ENCODE measurements around the gene ITPR3.

ITPR3 gene

DNA sequence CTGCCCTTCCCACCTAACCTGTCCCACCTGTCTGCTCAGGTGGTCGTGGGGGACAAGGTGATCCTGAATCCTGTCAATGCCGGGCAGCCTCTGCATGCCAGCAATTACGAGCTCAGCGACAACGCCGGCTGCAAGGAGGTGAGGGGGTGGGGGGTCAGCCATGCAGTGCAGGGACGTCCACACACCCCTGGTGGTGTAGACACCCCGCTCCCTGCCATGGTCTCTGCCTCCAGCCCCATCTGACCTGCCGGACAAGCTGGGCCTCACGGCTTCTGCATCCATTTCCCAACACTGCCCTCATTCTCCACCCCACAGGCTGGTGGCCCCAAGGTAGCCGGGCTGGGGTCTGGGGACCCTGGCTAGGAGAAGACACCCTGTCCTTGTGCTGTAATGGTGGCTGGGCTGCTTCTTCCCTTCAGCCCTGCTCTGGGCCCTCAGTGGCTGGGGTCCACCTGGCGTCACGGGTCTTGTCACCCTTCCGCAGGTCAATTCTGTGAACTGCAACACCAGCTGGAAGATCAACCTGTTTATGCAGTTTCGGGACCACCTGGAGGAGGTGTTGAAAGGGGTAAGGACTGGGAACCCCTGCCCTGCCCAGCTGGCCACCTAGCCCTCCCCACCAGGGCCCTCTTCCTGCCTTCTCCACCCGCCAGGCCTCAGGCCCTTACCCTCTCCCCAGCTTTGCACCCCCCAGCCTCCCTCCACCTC, 38.0 kb downstream of the ITPR3 start:
- Mint-ChIP-seq H3K4me3 (no peak overlapping the region), H3K9me3 (no peaks in the 10 kb centered on the region), H3K36me3 (ENCODE audit: low read depth) (peaks cover 16% of the 10 kb centered on the region), H3K27ac (no peak overlapping the region), H3K27me3 (no peaks in the 10 kb centered on the region), H3K4me1 (ENCODE audit: low read depth) (peaks cover 3% of the 10 kb centered on the region)

GRCh38 chr6:33659986-33660385, 38.9 kb downstream of the ITPR3 start:
- Mint-ChIP-seq H3K27me3 (no peaks in the 10 kb centered on the region), H3K4me1 (ENCODE audit: low read depth) (peaks cover under 1% of the 10 kb centered on the region), H3K9me3 (no peaks in the 10 kb centered on the region), H3K4me3 (no peak overlapping the region), H3K36me3 (ENCODE audit: low read depth) (peaks cover 16% of the 10 kb centered on the region), H3K27ac (no peak overlapping the region)

DNA sequence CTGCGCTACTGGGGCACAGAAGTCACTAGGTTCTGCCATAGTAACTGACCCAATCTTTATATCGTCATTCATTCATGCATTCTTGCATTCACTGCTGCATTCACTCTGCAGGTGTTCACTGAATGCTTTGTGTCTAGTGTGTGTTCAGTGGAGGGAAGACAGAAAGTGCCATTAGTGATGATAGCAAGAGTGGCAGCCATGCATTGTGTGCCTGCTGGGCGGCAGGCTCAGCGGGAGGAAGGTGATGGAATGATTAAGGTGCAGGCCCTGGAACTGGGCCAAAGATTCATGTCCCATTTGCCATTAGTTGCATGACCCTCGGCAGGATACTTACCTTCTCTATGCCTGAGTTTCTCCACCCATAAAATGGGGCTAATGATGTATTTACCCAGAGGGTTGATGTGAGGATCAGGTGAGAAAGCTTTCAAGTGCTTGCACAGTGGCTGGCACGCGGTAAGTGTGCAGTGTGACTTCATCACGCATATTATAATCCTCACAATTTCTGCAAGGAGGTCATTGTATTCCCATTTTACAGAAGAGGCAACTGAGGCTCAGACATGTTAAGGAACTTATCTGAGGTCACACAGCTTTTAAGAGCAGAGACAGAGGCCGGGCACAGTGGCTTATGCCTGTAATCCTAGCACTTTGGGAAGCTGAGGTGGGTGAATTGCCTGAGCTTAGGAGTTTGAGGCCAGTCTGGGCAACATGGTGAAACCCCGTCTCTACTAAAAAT, 40.1 kb downstream of the ITPR3 start:
- peaks cover 16% of the 10 kb centered on the region for H3K36me3 Mint-ChIP-seq (ENCODE audit: low read depth)
- no peak overlapping the region for H3K27ac Mint-ChIP-seq
- H3K4me1 Mint-ChIP-seq (ENCODE audit: low read depth): no peaks in the 10 kb centered on the region
- no peaks in the 10 kb centered on the region for H3K27me3 Mint-ChIP-seq
- no peak overlapping the region for H3K4me3 Mint-ChIP-seq
- no peaks in the 10 kb centered on the region for H3K9me3 Mint-ChIP-seq

- Mint-ChIP-seq H3K36me3 (ENCODE audit: low read depth) (peaks cover 21% of the 10 kb centered on the region), H3K27ac (no peak overlapping the region), H3K4me1 (ENCODE audit: low read depth) (no peaks in the 10 kb centered on the region), H3K27me3 (no peaks in the 10 kb centered on the region), H3K9me3 (no peaks in the 10 kb centered on the region), H3K4me3 (no peak overlapping the region)
Measured at GRCh38 chr6:33662318-33662717, 41.2 kb downstream of the ITPR3 start.

DNA sequence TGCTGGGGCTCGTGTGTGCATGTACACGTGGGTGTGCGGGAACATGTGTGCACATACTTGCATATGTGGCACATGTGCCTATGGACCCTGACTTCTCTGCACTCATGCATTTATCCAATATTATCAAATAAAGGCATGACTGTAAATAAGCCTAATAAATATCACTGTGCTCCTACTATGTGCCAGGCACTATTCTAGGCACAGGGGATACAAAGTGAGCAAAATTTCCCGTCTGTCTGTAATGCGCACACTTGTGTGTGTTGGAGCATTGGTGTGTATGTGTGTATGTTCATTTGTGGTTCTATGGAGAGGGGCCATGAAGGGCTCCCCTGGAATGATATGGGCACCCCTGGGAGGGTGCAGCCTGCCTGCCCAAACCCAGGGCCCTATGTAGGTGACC, 41.9 kb downstream of the ITPR3 start:
- no peaks in the 10 kb centered on the region for H3K9me3 Mint-ChIP-seq
- peaks cover 20% of the 10 kb centered on the region for H3K36me3 Mint-ChIP-seq (ENCODE audit: low read depth)
- no peak overlapping the region for H3K27ac Mint-ChIP-seq
- H3K4me1 Mint-ChIP-seq (ENCODE audit: low read depth): no peaks in the 10 kb centered on the region
- H3K27me3 Mint-ChIP-seq: no peaks in the 10 kb centered on the region
- H3K4me3 Mint-ChIP-seq: no peak overlapping the region

DNA sequence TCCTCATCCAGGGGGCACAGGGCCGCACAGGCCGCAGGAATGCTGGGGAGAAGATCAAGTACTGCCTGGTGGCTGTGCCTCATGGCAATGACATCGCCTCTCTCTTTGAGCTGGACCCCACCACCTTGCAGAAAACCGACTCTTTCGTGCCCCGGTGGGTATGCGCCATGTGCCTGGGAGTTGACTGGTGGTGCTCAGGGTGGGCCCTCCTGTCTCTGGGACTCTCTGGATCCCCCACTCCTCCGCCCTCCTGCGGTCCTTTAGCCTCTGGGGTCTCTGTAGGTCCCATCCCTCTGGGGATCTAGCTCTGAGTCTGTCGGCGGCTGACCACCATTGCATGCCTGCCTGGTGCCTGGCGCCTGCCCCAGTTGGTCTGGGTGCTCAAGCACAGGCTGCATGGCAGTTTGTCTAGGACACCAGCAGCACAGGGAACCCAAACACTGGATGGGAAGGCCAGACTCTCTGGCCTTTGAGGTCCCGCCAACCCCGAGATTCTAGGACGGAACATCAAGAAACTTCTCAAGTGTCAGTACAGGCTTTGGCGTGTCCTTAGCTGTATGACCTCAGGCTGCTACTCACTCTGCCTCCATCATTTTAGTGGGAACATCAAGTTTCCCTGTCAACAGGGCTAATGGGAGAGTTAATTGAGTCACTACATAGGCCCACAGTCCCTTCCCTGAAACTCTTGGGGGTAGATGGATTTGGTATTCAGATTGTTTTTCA, 42.8 kb downstream of the ITPR3 start:
- Mint-ChIP-seq H3K27me3 (no peaks in the 10 kb centered on the region), H3K4me1 (ENCODE audit: low read depth) (no peaks in the 10 kb centered on the region), H3K27ac (no peak overlapping the region), H3K9me3 (no peaks in the 10 kb centered on the region), H3K36me3 (ENCODE audit: low read depth) (peaks cover 22% of the 10 kb centered on the region), H3K4me3 (no peak overlapping the region)

- no peaks in the 10 kb centered on the region for H3K27me3 Mint-ChIP-seq
- H3K27ac Mint-ChIP-seq: no peak overlapping the region
- no peak overlapping the region for H3K4me3 Mint-ChIP-seq
Measured at GRCh38 chr6:33664506-33665057, 43.5 kb downstream of the ITPR3 start.

DNA sequence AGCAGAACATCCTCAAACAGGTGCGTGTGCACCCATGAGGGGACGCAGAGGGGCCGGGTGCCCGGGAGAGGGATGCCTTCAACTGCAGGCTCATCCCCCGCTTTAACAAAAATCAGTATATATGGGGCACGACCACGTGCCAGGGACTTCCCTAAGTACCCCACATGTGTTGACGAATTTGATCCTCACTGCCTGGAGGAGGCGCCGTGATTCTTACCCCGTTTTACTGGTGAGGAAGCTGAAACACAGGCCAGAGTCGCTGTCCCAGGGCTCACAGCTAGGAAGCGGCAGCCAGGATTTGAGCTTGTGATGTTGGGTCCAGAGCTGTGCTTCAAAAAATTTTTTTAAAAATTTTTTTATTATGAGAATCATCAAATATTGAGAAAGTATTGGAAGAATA, 44.8 kb downstream of the ITPR3 start:
- Mint-ChIP-seq H3K27ac (no peak overlapping the region), H3K4me3 (no peak overlapping the region), H3K4me1 (ENCODE audit: low read depth) (no peaks in the 10 kb centered on the region), H3K36me3 (ENCODE audit: low read depth) (peaks cover 28% of the 10 kb centered on the region), H3K27me3 (no peaks in the 10 kb centered on the region), H3K9me3 (no peaks in the 10 kb centered on the region)

More at GRCh38 chr6:33664506-33665057, 43.5 kb downstream of the ITPR3 start:
- Mint-ChIP-seq H3K9me3 (no peaks in the 10 kb centered on the region), H3K4me1 (ENCODE audit: low read depth) (no peaks in the 10 kb centered on the region), H3K36me3 (ENCODE audit: low read depth) (peaks cover 27% of the 10 kb centered on the region)

DNA sequence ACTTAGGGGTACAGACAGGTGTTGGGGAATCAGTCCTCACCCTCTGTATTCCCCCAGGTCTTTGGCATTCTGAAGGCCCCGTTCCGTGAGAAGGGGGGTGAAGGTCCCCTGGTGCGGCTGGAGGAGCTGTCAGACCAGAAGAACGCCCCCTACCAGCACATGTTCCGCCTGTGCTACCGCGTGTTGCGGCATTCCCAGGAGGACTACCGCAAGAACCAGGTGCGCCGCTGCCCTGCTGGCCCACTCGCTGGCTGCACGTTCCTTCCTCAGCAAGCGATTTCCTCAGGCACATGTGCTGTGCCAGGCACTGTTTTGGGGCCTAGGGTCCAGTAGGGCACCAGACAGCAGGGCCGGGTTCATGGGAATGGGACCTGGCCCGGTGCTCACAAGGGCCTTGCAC, 46.0 kb downstream of the ITPR3 start:
- H3K4me1 Mint-ChIP-seq (ENCODE audit: low read depth): no peaks in the 10 kb centered on the region
- H3K27me3 Mint-ChIP-seq: no peaks in the 10 kb centered on the region
- H3K9me3 Mint-ChIP-seq: no peaks in the 10 kb centered on the region
- no peak overlapping the region for H3K27ac Mint-ChIP-seq
- H3K36me3 Mint-ChIP-seq (ENCODE audit: low read depth): peaks cover 35% of the 10 kb centered on the region
- no peak overlapping the region for H3K4me3 Mint-ChIP-seq

DNA sequence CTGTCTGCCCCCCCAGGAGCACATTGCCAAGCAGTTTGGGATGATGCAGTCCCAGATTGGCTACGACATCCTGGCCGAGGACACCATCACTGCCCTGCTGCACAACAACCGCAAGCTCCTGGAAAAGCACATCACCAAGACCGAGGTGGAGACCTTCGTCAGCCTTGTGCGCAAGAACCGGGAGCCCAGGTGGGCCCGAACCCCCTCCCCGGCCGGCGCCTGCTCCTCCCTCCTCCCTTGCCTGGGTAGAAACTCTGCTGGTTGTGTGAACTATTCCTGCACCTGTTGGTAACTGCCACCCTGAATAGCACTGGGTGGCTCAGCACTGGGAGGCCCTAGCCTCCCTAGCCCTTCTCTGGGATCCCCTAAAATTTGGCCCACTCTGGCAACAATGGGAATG, 46.7 kb downstream of the ITPR3 start:
- Mint-ChIP-seq H3K27ac (no peak overlapping the region), H3K9me3 (no peaks in the 10 kb centered on the region), H3K4me3 (no peak overlapping the region), H3K4me1 (ENCODE audit: low read depth) (no peaks in the 10 kb centered on the region), H3K36me3 (ENCODE audit: low read depth) (peaks cover 35% of the 10 kb centered on the region), H3K27me3 (no peaks in the 10 kb centered on the region)

- H3K9me3 Mint-ChIP-seq: no peaks in the 10 kb centered on the region
- no peaks in the 10 kb centered on the region for H3K4me1 Mint-ChIP-seq (ENCODE audit: low read depth)
- H3K4me3 Mint-ChIP-seq: no peak overlapping the region
- no peak overlapping the region for H3K27ac Mint-ChIP-seq
- H3K36me3 Mint-ChIP-seq (ENCODE audit: low read depth): peaks cover 35% of the 10 kb centered on the region
- H3K27me3 Mint-ChIP-seq: no peaks in the 10 kb centered on the region
Measured at GRCh38 chr6:33668328-33668727, 47.2 kb downstream of the ITPR3 start.

GRCh38 chr6:33668914-33669313, 47.8 kb downstream of the ITPR3 start:
- Mint-ChIP-seq H3K4me3 (no peak overlapping the region), H3K9me3 (no peaks in the 10 kb centered on the region), H3K4me1 (ENCODE audit: low read depth) (no peaks in the 10 kb centered on the region), H3K36me3 (ENCODE audit: low read depth) (peaks cover 38% of the 10 kb centered on the region), H3K27ac (no peak overlapping the region), H3K27me3 (no peaks in the 10 kb centered on the region)

- Mint-ChIP-seq H3K4me1 (ENCODE audit: low read depth) (no peaks in the 10 kb centered on the region), H3K27me3 (no peaks in the 10 kb centered on the region), H3K27ac (no peak overlapping the region), H3K9me3 (no peaks in the 10 kb centered on the region), H3K4me3 (no peak overlapping the region), H3K36me3 (ENCODE audit: low read depth) (peaks cover 47% of the 10 kb centered on the region)
Measured at GRCh38 chr6:33670086-33670660, 49.1 kb downstream of the ITPR3 start.

DNA sequence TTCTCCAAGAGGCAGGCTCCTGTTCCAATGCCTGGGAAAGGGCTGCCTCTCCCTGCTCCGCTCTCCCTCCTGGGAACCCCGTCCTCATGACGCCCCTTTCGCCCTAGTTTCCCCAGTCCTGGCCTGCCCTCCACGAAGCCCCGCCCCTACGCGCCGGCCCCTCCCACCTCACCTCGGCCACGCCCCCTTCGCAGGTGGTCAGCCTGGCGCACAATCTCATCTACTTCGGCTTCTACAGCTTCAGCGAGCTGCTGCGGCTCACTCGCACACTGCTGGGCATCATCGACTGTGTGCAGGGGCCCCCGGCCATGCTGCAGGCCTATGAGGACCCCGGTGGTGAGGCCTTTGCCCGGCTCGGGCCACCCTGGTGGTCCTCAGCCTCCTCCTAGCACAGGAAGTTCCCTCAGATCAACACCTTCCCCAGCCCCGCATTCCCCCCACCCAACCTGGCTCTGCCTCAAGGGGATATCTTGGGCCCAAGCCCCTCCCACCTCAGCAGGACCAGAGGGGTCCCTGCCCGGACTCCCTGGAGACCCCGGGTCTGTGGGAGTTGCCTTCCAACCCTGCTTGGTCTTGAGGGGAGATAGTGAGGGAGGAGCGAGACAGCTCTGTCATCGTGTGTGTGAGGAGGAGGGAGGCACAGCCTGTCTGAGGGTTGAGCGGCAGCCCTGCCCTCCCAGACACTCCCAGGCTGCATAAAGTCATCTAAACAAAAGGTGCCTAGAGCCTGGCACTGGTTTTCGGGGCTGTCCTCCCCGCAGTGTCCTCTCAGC, 50.0 kb downstream of the ITPR3 start:
- Mint-ChIP-seq H3K4me1 (ENCODE audit: low read depth) (no peaks in the 10 kb centered on the region), H3K36me3 (ENCODE audit: low read depth) (peaks cover 53% of the 10 kb centered on the region), H3K4me3 (no peak overlapping the region), H3K27me3 (no peaks in the 10 kb centered on the region), H3K9me3 (no peaks in the 10 kb centered on the region), H3K27ac (no peak overlapping the region)

Measured in stimulated activated naive CD8-positive, alpha-beta T cell treated with anti-CD3 and anti-CD28 coated beads, Interleukin-15, Interleukin-2, amounts not matched to agents 100 ng/mL and 50 ng/mL, for 24 hours (primary cell).